ENCODE data around the gene PARVB. TPM values are rescaled to one million over a fixed set of nuclear protein-coding genes. Genes with fewer than 3 reads are reported as not detected.

PARVB gene
- total RNA-seq, 2 donors from 2014 or later = 4.5 to 11.4 TPM

GRCh38 chr22:44159221-44159620 lies 135.1 kb downstream of the PARVB start:
- no peak for DNase-seq
- H3K27ac ChIP-seq = no peak overlapping the region
- no peak overlapping the region for H3K9ac ChIP-seq (ENCODE audit: low read depth in 2 of 2, low read length in 2 of 2)
- H3K9me3 ChIP-seq = no peaks in the 10 kb centered on the region
- intact Hi-C loops (cut with DNase I) = no loop called here
- H3K4me1 ChIP-seq = no peaks in the 10 kb centered on the region
- no peak overlapping the region for H3K4me3 ChIP-seq
- no peak for TF ChIP-seq CTCF (IDR thresholded peaks at IDR 0.05)
- H3K27me3 ChIP-seq = no peaks in the 10 kb centered on the region
- H3K36me3 ChIP-seq = no peaks in the 10 kb centered on the region

GRCh38 chr22:44159811-44160210 lies 135.7 kb downstream of the PARVB start:
- Histone ChIP-seq H3K9ac (ENCODE audit: low read depth in 2 of 2, low read length in 2 of 2) (no peak overlapping the region), H3K9me3 (no peaks in the 10 kb centered on the region), H3K27me3 (no peaks in the 10 kb centered on the region), H3K4me3 (no peak overlapping the region), H3K4me1 (no peaks in the 10 kb centered on the region), H3K36me3 (no peaks in the 10 kb centered on the region), H3K27ac (no peak overlapping the region)
- no peak for TF ChIP-seq CTCF (IDR thresholded peaks at IDR 0.05)
- no peak for DNase-seq
- intact Hi-C loops (cut with DNase I) = no loop called here

- Histone ChIP-seq H3K9me3 (no peaks in the 10 kb centered on the region), H3K36me3 (no peaks in the 10 kb centered on the region), H3K9ac (ENCODE audit: low read depth in 2 of 2, low read length in 2 of 2) (no peak overlapping the region), H3K27ac (no peak overlapping the region), H3K27me3 (no peaks in the 10 kb centered on the region), H3K4me3 (no peak overlapping the region), H3K4me1 (no peaks in the 10 kb centered on the region)
- DNase-seq = no peak
- no peak for TF ChIP-seq CTCF (IDR thresholded peaks at IDR 0.05)
- intact Hi-C loops (cut with DNase I) = no loop called here
Measured at GRCh38 chr22:44160421-44160820, 136.3 kb downstream of the PARVB start.

- Histone ChIP-seq H3K9me3 (no peaks in the 10 kb centered on the region), H3K36me3 (no peaks in the 10 kb centered on the region), H3K27ac (no peak overlapping the region), H3K4me1 (no peaks in the 10 kb centered on the region), H3K4me3 (no peak overlapping the region), H3K27me3 (no peaks in the 10 kb centered on the region), H3K9ac (ENCODE audit: low read depth in 2 of 2, low read length in 2 of 2) (no peak overlapping the region)
- no peak for TF ChIP-seq CTCF (IDR thresholded peaks at IDR 0.05)
- intact Hi-C loops (cut with DNase I) = no loop called here
- no peak for DNase-seq
Measured at GRCh38 chr22:44161673-44162072, 137.6 kb downstream of the PARVB start.

GRCh38 chr22:44162960-44163359 lies 138.9 kb downstream of the PARVB start:
- no peak overlapping the region for H3K9ac ChIP-seq (ENCODE audit: low read depth in 2 of 2, low read length in 2 of 2)
- H3K27me3 ChIP-seq = no peaks in the 10 kb centered on the region
- intact Hi-C loops (cut with DNase I) = no loop called here
- H3K27ac ChIP-seq = no peak overlapping the region
- no peak for DNase-seq
- H3K9me3 ChIP-seq = no peaks in the 10 kb centered on the region
- TF ChIP-seq CTCF (IDR thresholded peaks at IDR 0.05) = no peak
- no peaks in the 10 kb centered on the region for H3K4me1 ChIP-seq
- H3K36me3 ChIP-seq = no peaks in the 10 kb centered on the region
- H3K4me3 ChIP-seq = no peak overlapping the region

GRCh38 chr22:44163536-44163935 lies 139.4 kb downstream of the PARVB start:
- TF ChIP-seq CTCF (IDR thresholded peaks at IDR 0.05) = no peak
- Histone ChIP-seq H3K36me3 (no peaks in the 10 kb centered on the region), H3K27ac (no peak overlapping the region), H3K27me3 (no peaks in the 10 kb centered on the region), H3K9ac (ENCODE audit: low read depth in 2 of 2, low read length in 2 of 2) (no peak overlapping the region), H3K4me3 (no peak overlapping the region), H3K9me3 (no peaks in the 10 kb centered on the region), H3K4me1 (no peaks in the 10 kb centered on the region)
- intact Hi-C loops (cut with DNase I) = no loop called here
- no peak for DNase-seq

All from colonic mucosa (tissue), 4 donors.